T-helper 22 cell (primary cell): ENCODE measurements around the gene DDTL.
"Not testable (repeated sequence)": the region's sequence is repeated elsewhere in the genome, so short reads cannot be mapped to it uniquely, and the experiment has no call there.

ENCODE experiments used
- DNase-seq: peaks from one replicate; pipeline ENCODE4 v3.0.0-alpha.2; 2020; ENCODE audit warnings: low read depth

Gene DDTL

GRCh38 chr22:23966568-23966967, at the start of gene DDTL:
TSS of gene DDTL (plus strand) at chr22:23966888. CDS start at chr22:23966915, 27 bp downstream.
- DNase-seq, result not testable (repeated sequence)

GRCh38 chr22:23920267-23920611, 46.4 kb upstream of the DDTL start:
- not testable (repeated sequence) for DNase-seq

DNA sequence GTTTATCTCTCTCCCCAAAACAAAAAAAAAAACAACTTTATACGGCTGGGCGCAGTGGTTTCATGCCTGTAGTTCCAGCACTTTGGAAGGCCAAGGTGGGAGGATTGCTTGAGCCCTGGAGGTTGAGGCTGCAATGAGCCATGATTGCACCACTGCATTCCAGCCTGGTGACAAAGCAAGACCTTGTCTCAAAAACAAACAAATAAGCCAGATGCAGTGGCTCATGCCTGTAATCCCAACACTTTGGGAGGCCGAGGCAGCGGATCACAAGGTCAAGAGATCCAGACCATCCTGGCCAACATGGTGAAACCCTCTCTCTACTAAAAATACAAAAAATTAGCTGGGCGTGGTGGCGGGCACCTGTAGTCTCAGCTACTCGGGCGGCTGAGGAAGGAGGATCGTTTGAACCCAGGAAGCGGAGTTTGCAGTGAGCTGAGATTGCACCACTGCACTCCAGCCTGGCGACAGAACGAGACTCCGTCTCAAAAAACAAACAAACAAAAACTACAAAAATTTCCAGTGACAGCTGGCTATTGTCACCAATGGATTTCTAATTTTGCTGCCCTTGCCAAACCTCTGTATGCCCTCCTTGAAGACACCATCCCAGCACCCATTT, 45.0 kb upstream of the DDTL start:
- not testable (repeated sequence) for DNase-seq

GRCh38 chr22:23922921-23923320, 43.8 kb upstream of the DDTL start:
- no peak for DNase-seq

- DNase-seq, result no peak
Observed at GRCh38 chr22:23925020-23925606, 41.6 kb upstream of the DDTL start.

- DNase-seq, result no peak
Observed at GRCh38 chr22:23926561-23926960, 40.1 kb upstream of the DDTL start.

DNA sequence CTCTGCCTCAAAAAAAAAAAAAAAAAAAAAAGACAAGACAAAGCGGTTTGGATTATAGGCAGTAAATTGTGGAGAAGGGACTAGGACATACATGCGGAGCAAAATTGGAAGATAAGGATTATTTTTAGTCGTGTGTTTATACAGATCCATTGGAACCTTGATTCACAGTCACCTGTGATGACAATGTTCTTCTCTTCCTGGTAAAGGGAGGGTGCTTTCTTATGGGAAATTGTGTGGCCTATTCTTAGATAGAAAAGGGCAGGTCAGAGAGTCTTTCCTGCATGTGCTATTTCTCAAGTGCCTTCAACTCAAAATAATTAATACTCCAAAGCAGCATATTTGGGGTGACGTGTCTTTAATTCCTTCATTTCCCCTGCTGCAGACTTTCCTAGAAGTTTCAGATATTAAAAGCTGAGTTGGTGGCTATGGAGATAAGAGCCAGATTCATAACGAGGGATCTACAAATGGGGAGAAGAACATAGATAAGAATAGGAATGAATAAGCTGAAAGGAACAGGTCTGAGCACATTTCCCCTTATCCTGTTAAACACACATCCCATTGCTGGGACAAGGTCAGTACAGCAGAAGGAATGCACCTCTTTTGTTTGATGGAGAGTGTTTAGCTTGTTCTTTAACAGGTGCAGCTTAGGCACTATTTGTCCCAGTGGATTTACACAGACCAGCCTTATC, 28.2 kb upstream of the DDTL start:
- DNase-seq, result no peak

DNA sequence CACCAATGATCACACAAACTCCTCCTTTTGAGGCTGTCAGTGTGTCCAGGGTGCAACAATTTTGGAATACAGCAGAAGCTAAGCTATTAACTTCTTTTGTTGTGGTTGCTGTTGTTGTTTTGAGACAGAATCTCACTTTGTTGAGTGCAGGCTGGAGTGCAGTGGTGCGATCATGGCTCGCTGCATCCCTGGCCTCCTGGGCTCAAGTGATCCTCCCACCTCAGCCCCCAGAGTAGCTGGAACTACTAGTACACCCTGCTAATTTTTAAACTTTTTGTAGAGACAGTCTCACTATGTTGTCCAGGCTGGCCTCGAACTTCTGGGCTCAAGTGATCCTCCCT, 27.7 kb upstream of the DDTL start:
- no peak for DNase-seq

GRCh38 chr22:23940166-23940565, 26.5 kb upstream of the DDTL start:
- DNase-seq, result not testable (repeated sequence)

DNA sequence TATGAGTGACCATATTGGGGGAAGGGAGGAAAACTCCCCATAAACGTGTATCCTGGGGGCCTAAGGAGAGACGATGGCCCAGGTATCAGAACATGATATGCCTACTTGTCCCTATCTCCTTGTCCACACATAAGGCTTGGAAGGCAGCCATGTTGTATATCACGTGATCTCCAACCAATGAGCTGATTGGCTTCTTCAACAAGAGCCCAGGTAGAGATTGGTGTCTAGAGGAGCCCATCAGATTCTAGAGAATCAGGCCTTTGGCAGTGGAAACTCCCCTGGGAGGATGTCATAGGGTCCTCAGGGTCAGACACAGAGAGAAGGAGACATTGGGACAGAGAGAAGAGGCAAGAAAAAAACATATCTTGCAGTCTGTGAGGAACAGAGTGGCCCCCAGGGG, 19.3 kb upstream of the DDTL start:
- not testable (repeated sequence) for DNase-seq

- not testable (repeated sequence) for DNase-seq
Observed at GRCh38 chr22:23949764-23950163, 16.9 kb upstream of the DDTL start.

GRCh38 chr22:23951383-23951782, 15.3 kb upstream of the DDTL start:
- not testable (repeated sequence) for DNase-seq

DNA sequence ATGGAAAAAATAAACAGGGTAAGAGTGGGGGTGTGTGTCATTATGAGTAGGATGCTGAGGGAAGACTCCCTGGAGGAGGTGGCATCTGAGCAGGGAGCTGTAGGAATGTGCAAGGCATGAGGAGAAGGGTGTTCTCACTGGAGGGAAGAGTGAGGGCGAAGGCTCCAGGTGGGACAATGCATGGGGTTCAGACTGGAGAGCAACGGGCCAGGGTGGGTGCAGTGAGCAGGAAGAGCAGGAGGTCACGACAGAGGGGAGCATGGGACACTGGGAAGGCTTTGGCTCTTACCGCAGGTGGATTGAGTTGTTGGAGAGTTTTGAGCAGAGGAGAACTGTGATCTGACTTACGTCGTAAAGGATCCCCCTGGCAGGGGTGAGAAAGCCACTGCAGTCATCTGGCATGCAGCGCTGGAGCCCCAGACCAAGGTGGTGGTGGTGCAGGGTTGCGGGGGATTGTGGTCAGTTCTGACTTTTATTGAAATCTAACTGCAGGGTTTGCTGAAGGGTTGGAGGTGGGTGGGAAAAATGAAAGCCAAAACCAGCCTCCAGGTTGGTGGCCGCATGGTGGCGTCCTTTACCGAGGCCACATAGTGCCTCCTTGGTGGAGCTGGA, 13.8 kb upstream of the DDTL start:
- DNase-seq, result not testable (repeated sequence)

- not testable (repeated sequence) for DNase-seq
Observed at GRCh38 chr22:23953485-23953884, 13.2 kb upstream of the DDTL start.

- not testable (repeated sequence) for DNase-seq
Observed at GRCh38 chr22:23954193-23954990, 12.3 kb upstream of the DDTL start.

- DNase-seq, result not testable (repeated sequence)
Observed at GRCh38 chr22:23954991-23955305, 11.7 kb upstream of the DDTL start.

GRCh38 chr22:23955886-23956285, 10.8 kb upstream of the DDTL start:
- not testable (repeated sequence) for DNase-seq

DNA sequence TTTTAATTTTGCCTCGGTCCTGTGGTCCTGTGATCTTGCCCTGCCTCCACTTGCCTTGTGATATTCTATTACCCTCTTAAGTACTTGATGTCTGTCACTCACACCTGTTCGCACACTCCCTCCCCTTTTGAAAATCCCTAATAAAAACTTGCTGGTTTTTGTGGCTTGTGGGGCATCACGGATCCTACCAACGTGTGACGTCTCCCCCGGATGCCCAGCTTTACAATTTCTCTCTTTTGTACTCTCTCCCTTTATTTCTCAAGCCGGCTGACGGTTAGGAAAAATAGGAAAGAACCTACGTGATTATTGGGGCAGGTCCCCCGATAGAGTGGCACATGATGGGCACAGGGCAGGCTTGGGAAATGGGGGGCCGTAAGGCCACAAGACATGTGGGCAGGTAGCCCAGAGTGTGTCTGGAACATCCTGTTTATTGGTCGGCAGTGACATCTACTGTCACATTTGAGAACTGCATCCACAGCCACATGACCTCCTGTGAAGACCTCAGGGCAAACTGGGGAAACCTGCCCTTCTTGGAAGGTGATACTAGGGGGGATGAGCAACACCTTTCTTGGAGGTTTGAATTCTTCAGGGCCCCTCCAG, 10.3 kb upstream of the DDTL start:
- peak; percentile 52 for DNase-seq

DNA sequence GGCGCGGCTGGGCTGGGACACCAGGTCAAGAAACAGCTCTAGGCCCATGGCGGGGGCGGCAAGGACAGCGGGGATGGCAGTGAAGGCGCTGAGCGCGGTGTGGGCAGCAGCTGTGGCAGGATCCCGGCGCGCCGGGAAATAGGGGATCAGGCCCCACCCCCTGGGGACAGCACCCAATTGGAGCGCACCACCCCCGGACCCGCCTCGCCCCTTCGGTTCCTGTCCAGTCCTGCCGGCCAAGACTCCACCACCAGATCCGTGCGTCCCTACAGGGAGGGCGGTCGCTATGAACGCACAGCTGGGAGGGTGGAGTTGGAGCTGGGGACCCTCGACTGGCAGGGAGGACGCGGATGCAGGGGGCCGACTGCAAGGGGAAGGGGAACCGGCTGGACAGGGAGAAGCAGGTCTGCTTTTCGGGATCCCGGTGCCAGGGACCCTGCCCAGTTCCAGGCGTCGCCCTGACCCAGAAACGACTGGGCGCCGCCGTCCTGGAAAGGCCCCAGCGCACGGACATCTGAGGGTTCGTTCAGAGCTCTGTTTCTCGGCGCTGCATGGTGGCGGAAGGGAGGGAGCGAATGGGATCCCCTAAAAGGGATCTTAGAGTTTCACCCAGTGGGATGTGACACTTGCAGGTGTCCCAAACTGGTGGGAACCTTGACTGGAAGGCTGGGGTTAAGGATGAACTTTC, 5.5 kb upstream of the DDTL start, which contains the start of gene GSTT2B:
Gene GSTT2B, minus strand, starts transcription at position 112 of the 688 bp plus-strand sequence. Its CDS starts 64 bp downstream, at position 48.
- DNase-seq, result not testable (repeated sequence)

- not testable (repeated sequence) for DNase-seq
Observed at GRCh38 chr22:23966094-23966493, 594 bp upstream of the DDTL start.

GRCh38 chr22:23969071-23969470, 2.4 kb downstream of the DDTL start:
- no peak for DNase-seq
